ENCODE measurements around the gene PRDM13. TPM values are rescaled to one million over a fixed set of nuclear protein-coding genes. Genes with fewer than 3 reads are reported as not detected.
"Not testable (repeated sequence)": the region's sequence is repeated elsewhere in the genome, so short reads cannot be mapped to it uniquely, and the experiment has no call there.

The PRDM13 gene
- total RNA-seq, 1 donor from 2014 or later = not detected

DNA sequence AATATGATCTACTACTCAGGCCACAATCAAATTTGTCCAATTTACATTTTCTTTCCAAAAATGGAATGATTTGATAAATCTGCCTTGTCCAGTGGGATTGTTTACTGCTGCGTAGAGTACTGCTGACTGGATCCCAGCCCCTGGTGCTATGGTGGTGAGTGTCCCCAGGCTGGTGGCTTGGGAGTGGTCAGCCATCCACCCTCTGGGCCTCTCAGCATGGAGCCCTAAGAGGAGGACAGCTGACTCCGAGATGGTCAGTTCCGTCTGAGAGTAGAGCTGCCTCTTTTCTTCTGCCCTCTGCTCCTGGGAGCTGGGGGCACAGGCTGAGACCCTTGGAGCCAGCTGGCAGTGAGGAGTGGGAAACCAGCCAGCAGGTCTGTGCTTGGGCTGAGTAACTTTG is 22.7 kb downstream of the PRDM13 start:
- ATAC-seq (ENCODE audit: low read depth) (no peak), DNase-seq (no peak)
- ChIA-PET CTCF (no interaction called here), POLR2A (no interaction called here)
- Mint-ChIP-seq H3K9me3 (no peaks in the 10 kb centered on the region), H3K27ac (no peak overlapping the region), H3K4me1 (no peaks in the 10 kb centered on the region), H3K4me3 (no peak overlapping the region), H3K27me3 (peaks cover 26% of the 10 kb centered on the region), H3K36me3 (ENCODE audit: low read depth) (no peaks in the 10 kb centered on the region)
- TF ChIP-seq, protein P1, sequence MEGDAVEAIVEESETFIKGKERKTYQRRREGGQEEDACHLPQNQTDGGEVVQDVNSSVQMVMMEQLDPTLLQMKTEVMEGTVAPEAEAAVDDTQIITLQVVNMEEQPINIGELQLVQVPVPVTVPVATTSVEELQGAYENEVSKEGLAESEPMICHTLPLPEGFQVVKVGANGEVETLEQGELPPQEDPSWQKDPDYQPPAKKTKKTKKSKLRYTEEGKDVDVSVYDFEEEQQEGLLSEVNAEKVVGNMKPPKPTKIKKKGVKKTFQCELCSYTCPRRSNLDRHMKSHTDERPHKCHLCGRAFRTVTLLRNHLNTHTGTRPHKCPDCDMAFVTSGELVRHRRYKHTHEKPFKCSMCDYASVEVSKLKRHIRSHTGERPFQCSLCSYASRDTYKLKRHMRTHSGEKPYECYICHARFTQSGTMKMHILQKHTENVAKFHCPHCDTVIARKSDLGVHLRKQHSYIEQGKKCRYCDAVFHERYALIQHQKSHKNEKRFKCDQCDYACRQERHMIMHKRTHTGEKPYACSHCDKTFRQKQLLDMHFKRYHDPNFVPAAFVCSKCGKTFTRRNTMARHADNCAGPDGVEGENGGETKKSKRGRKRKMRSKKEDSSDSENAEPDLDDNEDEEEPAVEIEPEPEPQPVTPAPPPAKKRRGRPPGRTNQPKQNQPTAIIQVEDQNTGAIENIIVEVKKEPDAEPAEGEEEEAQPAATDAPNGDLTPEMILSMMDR (IDR thresholded peaks at IDR 0.05) = no peak
- intact Hi-C loops (cut with micrococcal nuclease) = no loop called here

GRCh38 chr6:99637629-99638028 is 31.0 kb downstream of the PRDM13 start:
- DNase-seq (no peak), ATAC-seq (ENCODE audit: low read depth) (no peak)
- TF ChIP-seq, protein P1 (IDR thresholded peaks at IDR 0.05) = no peak
- peaks cover 11% of the 10 kb centered on the region for H3K9me3 Mint-ChIP-seq
- ChIA-PET CTCF (no interaction called here), POLR2A (no interaction called here)
- no peaks in the 10 kb centered on the region for H3K4me1 Mint-ChIP-seq
- peaks cover 4% of the 10 kb centered on the region for H3K36me3 Mint-ChIP-seq (ENCODE audit: low read depth)
- H3K27me3 Mint-ChIP-seq = peaks cover 10% of the 10 kb centered on the region
- intact Hi-C loops (cut with micrococcal nuclease) = no loop called here
- H3K27ac Mint-ChIP-seq = no peak overlapping the region
- no peak overlapping the region for H3K4me3 Mint-ChIP-seq

GRCh38 chr6:99638358-99638757 is 31.7 kb downstream of the PRDM13 start:
- POLR2A ChIA-PET; H3K36me3 Mint-ChIP-seq (ENCODE audit: low read depth); H3K4me1 Mint-ChIP-seq; CTCF ChIA-PET; H3K4me3 Mint-ChIP-seq; H3K27me3 Mint-ChIP-seq; ATAC-seq (ENCODE audit: low read depth); intact Hi-C loops (cut with micrococcal nuclease); H3K27ac Mint-ChIP-seq; DNase-seq: not testable (repeated sequence)
- peaks cover 11% of the 10 kb centered on the region for H3K9me3 Mint-ChIP-seq

GRCh38 chr6:99641270-99641669 is 34.6 kb downstream of the PRDM13 start:
- ChIA-PET CTCF (no interaction called here), POLR2A (no interaction called here)

GRCh38 chr6:99645986-99646385 is 39.4 kb downstream of the PRDM13 start:
- peaks cover 2% of the 10 kb centered on the region for H3K9me3 Mint-ChIP-seq
- intact Hi-C loops (cut with micrococcal nuclease) = no loop called here
- no peak overlapping the region for H3K27ac Mint-ChIP-seq
- ATAC-seq (ENCODE audit: low read depth) (no peak), DNase-seq (no peak)
- H3K36me3 Mint-ChIP-seq (ENCODE audit: low read depth) = no peaks in the 10 kb centered on the region
- POLR2A ChIA-PET = no interaction called here
- H3K27me3 Mint-ChIP-seq = peaks cover 11% of the 10 kb centered on the region
- CTCF ChIA-PET = no interaction called here
- H3K4me1 Mint-ChIP-seq = no peaks in the 10 kb centered on the region
- no peak overlapping the region for H3K4me3 Mint-ChIP-seq
- TF ChIP-seq, protein P1 (IDR thresholded peaks at IDR 0.05) = no peak

More at GRCh38 chr6:99641270-99641669, 34.6 kb downstream of the PRDM13 start:
- H3K27me3 Mint-ChIP-seq = peaks cover 12% of the 10 kb centered on the region
- H3K4me1 Mint-ChIP-seq = no peaks in the 10 kb centered on the region
- TF ChIP-seq, protein P1 (IDR thresholded peaks at IDR 0.05) = no peak
- peaks cover 4% of the 10 kb centered on the region for H3K36me3 Mint-ChIP-seq (ENCODE audit: low read depth)
- H3K9me3 Mint-ChIP-seq = peaks cover 11% of the 10 kb centered on the region
- intact Hi-C loops (cut with micrococcal nuclease) = no loop called here
- ATAC-seq (ENCODE audit: low read depth) = no peak
- no peak overlapping the region for H3K27ac Mint-ChIP-seq
- H3K4me3 Mint-ChIP-seq = no peak overlapping the region
- DNase-seq = no peak

DNA sequence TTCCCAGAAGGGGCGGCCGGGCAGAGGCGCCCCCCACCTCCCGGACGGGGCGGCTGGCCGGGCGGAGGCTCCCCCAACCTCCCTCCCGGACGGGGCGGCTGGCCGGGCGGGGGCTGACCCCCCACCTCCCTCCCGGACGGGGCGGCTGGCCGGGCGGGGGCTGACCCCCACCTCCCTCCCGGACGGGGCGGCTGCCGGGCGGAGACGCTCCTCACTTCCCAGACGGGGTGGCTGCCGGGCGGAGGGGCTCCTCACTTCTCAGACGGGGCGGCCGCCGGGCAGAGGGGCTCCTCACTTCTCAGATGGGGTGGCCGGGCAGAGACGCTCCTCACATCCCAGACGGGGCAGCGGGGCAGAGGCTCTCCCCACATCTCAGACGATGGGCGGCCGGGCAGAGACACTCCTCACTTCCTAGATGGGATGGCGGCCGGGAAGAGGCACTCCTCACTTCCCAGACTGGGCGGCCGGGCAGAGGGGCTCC is 43.5 kb downstream of the PRDM13 start:
- DNase-seq; intact Hi-C loops (cut with micrococcal nuclease); ATAC-seq (ENCODE audit: low read depth); POLR2A ChIA-PET; H3K27ac Mint-ChIP-seq; H3K4me3 Mint-ChIP-seq; H3K4me1 Mint-ChIP-seq; CTCF ChIA-PET; H3K36me3 Mint-ChIP-seq (ENCODE audit: low read depth); H3K9me3 Mint-ChIP-seq: not testable (repeated sequence)
- peaks cover 11% of the 10 kb centered on the region for H3K27me3 Mint-ChIP-seq
